ENCODE data around the gene VSIG1. TPM values are rescaled to one million over a fixed set of nuclear protein-coding genes. Genes with fewer than 3 reads are reported as not detected.

VSIG1 gene
- total RNA-seq, 1 donor: not detected

DNA sequence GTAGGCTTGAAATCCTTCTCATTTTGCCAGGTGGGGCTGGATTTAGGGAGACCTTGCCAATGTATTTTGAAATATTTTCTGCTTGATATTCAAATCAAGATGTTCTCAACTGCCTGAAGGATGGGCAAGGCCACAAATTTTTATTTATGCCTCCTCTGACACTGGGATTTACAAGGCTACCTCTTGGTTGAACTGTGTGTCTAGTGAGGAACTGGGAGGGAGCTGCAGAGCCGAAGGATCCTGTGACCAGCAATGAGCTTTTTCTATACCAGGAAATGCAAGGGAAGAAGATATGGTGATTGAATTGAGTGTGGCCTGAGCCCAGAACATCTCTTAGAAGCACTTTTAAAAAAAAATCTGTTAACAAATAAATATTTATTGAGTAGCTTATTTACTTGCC is 14.9 kb downstream of the VSIG1 start:
- peaks cover 76% of the 10 kb centered on the region for H3K27me3 ChIP-seq (ENCODE audit: insufficient read depth, low read length)
- TF ChIP-seq, protein P1, sequence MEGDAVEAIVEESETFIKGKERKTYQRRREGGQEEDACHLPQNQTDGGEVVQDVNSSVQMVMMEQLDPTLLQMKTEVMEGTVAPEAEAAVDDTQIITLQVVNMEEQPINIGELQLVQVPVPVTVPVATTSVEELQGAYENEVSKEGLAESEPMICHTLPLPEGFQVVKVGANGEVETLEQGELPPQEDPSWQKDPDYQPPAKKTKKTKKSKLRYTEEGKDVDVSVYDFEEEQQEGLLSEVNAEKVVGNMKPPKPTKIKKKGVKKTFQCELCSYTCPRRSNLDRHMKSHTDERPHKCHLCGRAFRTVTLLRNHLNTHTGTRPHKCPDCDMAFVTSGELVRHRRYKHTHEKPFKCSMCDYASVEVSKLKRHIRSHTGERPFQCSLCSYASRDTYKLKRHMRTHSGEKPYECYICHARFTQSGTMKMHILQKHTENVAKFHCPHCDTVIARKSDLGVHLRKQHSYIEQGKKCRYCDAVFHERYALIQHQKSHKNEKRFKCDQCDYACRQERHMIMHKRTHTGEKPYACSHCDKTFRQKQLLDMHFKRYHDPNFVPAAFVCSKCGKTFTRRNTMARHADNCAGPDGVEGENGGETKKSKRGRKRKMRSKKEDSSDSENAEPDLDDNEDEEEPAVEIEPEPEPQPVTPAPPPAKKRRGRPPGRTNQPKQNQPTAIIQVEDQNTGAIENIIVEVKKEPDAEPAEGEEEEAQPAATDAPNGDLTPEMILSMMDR (IDR thresholded peaks at IDR 0.05; ENCODE audit: extremely low read depth, low read depth, low read length): no peak
- H3K4me1 ChIP-seq (ENCODE audit: insufficient read depth, low read length): no peaks in the 10 kb centered on the region
- H2AFZ ChIP-seq (ENCODE audit: low read length): no peak overlapping the region
- H3K4me3 ChIP-seq (ENCODE audit: insufficient read depth, low read length): no peak overlapping the region
- H3K9me3 ChIP-seq (ENCODE audit: low read depth, low read length): no peaks in the 10 kb centered on the region
- H3K27ac ChIP-seq (ENCODE audit: low read depth, low read length): no peak overlapping the region
- no peaks in the 10 kb centered on the region for H4K20me1 ChIP-seq (ENCODE audit: insufficient read depth, low read length)
- H3K4me2 ChIP-seq (ENCODE audit: insufficient read depth, low read length): no peak overlapping the region
- no peak for DNase-seq (ENCODE audit: insufficient read length, low spot score, missing footprints)
- no peaks in the 10 kb centered on the region for H3K79me2 ChIP-seq (ENCODE audit: insufficient read depth, low read length)
- H3K36me3 ChIP-seq (ENCODE audit: insufficient read depth, low read length): no peaks in the 10 kb centered on the region

GRCh38 chrX:108064001-108064400 is 19.1 kb downstream of the VSIG1 start:
- no peaks in the 10 kb centered on the region for H3K4me1 ChIP-seq (ENCODE audit: insufficient read depth, low read length)
- no peaks in the 10 kb centered on the region for H3K79me2 ChIP-seq (ENCODE audit: insufficient read depth, low read length)
- H2AFZ ChIP-seq (ENCODE audit: low read length): no peak overlapping the region
- no peaks in the 10 kb centered on the region for H3K36me3 ChIP-seq (ENCODE audit: insufficient read depth, low read length)
- DNase-seq (ENCODE audit: insufficient read length, low spot score, missing footprints): no peak
- H3K4me3 ChIP-seq (ENCODE audit: insufficient read depth, low read length): no peak overlapping the region
- TF ChIP-seq, protein P1 (IDR thresholded peaks at IDR 0.05; ENCODE audit: extremely low read depth, low read depth, low read length): no peak
- H4K20me1 ChIP-seq (ENCODE audit: insufficient read depth, low read length): no peaks in the 10 kb centered on the region
- H3K9me3 ChIP-seq (ENCODE audit: low read depth, low read length): no peaks in the 10 kb centered on the region
- no peak overlapping the region for H3K27ac ChIP-seq (ENCODE audit: low read depth, low read length)
- H3K4me2 ChIP-seq (ENCODE audit: insufficient read depth, low read length): no peak overlapping the region
- peaks cover 75% of the 10 kb centered on the region for H3K27me3 ChIP-seq (ENCODE audit: insufficient read depth, low read length)

GRCh38 chrX:108064613-108065012 is 19.7 kb downstream of the VSIG1 start:
- Histone ChIP-seq H3K79me2 (ENCODE audit: insufficient read depth, low read length) (no peaks in the 10 kb centered on the region), H3K27me3 (ENCODE audit: insufficient read depth, low read length) (peaks cover 76% of the 10 kb centered on the region), H3K4me1 (ENCODE audit: insufficient read depth, low read length) (no peaks in the 10 kb centered on the region), H3K9me3 (ENCODE audit: low read depth, low read length) (no peaks in the 10 kb centered on the region), H3K27ac (ENCODE audit: low read depth, low read length) (no peak overlapping the region), H2AFZ (ENCODE audit: low read length) (no peak overlapping the region), H3K4me3 (ENCODE audit: insufficient read depth, low read length) (no peak overlapping the region), H3K36me3 (ENCODE audit: insufficient read depth, low read length) (no peaks in the 10 kb centered on the region), H3K4me2 (ENCODE audit: insufficient read depth, low read length) (no peak overlapping the region), H4K20me1 (ENCODE audit: insufficient read depth, low read length) (no peaks in the 10 kb centered on the region)
- TF ChIP-seq, protein P1 (IDR thresholded peaks at IDR 0.05; ENCODE audit: extremely low read depth, low read depth, low read length): no peak
- DNase-seq (ENCODE audit: insufficient read length, low spot score, missing footprints): no peak

GRCh38 chrX:108068121-108068520 is 23.3 kb downstream of the VSIG1 start:
- Histone ChIP-seq H3K27me3 (ENCODE audit: insufficient read depth, low read length) (peaks cover 52% of the 10 kb centered on the region), H2AFZ (ENCODE audit: low read length) (no peak overlapping the region), H3K4me2 (ENCODE audit: insufficient read depth, low read length) (no peak overlapping the region), H3K36me3 (ENCODE audit: insufficient read depth, low read length) (no peaks in the 10 kb centered on the region), H3K4me3 (ENCODE audit: insufficient read depth, low read length) (no peak overlapping the region), H3K79me2 (ENCODE audit: insufficient read depth, low read length) (no peaks in the 10 kb centered on the region), H4K20me1 (ENCODE audit: insufficient read depth, low read length) (no peaks in the 10 kb centered on the region), H3K4me1 (ENCODE audit: insufficient read depth, low read length) (no peaks in the 10 kb centered on the region), H3K9me3 (ENCODE audit: low read depth, low read length) (no peaks in the 10 kb centered on the region), H3K27ac (ENCODE audit: low read depth, low read length) (no peak overlapping the region)
- DNase-seq (ENCODE audit: insufficient read length, low spot score, missing footprints): no peak
- TF ChIP-seq, protein P1 (IDR thresholded peaks at IDR 0.05; ENCODE audit: extremely low read depth, low read depth, low read length): no peak
